HG03457 (cell line): Measurements from ENCODE around the gene TUBB8B.
"Not testable (repeated sequence)": the region's sequence is repeated elsewhere in the genome, so short reads cannot be mapped to it uniquely, and the experiment has no call there.

Experiments
- ATAC-seq: cut with Tn5 transposase; IDR thresholded peaks from one replicate; pipeline ENCODE4 v1.9.1; 2021; ENCODE audit warnings: moderate number of reproducible peaks; ENCODE audit not compliant: unreplicated experiment

Gene TUBB8B

DNA sequence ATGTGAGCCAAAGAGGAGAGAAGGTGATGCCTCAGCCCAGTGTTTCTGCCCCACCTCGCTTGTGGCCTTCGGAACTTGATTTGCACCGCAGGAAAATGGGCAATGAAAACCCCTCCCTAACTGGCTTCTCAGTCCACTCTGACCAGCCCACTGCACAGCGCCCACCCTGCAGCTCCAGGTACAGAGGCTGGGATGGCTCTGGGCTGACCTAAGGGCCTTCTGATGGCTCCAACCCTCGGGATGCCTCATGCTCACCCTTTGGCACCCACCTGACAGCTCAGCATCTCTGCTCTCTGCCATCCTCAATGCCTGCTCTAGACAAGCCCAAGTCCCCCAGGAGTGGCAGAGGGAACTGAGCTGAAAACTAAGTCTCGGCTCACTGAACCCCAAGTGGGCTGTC, 36.2 kb downstream of the TUBB8B start:
- ATAC-seq = not testable (repeated sequence)

DNA sequence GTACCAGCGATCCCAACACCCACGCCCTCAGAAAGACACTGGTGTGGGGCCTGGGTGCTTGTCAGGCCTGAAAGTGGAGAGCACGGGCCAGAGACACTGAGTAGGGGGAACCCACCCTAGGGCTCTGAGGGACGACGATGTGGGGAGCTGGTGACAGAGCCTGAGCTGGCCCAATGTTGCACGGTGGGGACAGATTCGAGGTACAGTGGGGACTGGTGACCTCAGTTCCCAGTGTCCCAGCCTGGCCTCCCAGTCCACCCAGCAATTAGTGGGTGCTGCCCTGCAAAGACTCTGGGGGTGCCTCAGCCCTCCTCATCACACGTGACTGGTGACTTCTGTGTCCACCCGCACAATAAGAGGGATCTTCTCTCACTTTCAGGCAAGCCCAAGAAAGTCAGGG, 36.6 kb downstream of the TUBB8B start:
- ATAC-seq = not testable (repeated sequence)

- not testable (repeated sequence) for ATAC-seq
Observed at GRCh38 chr18:11383-12274, 37.8 kb downstream of the TUBB8B start.

- ATAC-seq = not testable (repeated sequence)
Observed at GRCh38 chr18:10624-11184, 38.7 kb downstream of the TUBB8B start.

DNA sequence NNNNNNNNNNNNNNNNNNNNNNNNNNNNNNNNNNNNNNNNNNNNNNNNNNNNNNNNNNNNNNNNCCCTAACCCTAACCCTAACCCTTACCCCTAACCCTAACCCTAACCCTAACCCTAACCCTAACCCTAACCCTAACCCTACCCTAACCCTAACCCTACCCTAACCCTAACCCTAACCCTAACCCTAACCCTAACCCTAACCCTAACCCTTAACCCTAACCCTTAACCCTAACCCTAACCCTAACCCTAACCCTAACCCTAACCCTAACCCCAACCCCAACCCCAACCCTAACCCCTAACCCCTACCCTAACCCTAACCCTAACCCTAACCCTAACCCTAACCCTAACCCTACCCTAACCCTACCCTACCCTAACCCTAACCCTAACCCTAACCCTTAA, 39.5 kb downstream of the TUBB8B start:
- ATAC-seq = not testable (repeated sequence)
